Activated CD8-positive, alpha-beta memory T cell treated with anti-CD3 and anti-CD28 coated beads for 48 hours (primary cell): Measurements from ENCODE around the gene ZNF777.
"Not testable (repeated sequence)": the region's sequence is repeated elsewhere in the genome, so short reads cannot be mapped to it uniquely, and the experiment has no call there.

Source experiments
- DNase-seq, 3 experiments: peaks; one replicate each; pipeline ENCODE4 v3.0.0-alpha.2; 2020; ENCODE audit warnings: low read depth in 2 of 3, low spot score in 2 of 3

The ZNF777 gene

DNA sequence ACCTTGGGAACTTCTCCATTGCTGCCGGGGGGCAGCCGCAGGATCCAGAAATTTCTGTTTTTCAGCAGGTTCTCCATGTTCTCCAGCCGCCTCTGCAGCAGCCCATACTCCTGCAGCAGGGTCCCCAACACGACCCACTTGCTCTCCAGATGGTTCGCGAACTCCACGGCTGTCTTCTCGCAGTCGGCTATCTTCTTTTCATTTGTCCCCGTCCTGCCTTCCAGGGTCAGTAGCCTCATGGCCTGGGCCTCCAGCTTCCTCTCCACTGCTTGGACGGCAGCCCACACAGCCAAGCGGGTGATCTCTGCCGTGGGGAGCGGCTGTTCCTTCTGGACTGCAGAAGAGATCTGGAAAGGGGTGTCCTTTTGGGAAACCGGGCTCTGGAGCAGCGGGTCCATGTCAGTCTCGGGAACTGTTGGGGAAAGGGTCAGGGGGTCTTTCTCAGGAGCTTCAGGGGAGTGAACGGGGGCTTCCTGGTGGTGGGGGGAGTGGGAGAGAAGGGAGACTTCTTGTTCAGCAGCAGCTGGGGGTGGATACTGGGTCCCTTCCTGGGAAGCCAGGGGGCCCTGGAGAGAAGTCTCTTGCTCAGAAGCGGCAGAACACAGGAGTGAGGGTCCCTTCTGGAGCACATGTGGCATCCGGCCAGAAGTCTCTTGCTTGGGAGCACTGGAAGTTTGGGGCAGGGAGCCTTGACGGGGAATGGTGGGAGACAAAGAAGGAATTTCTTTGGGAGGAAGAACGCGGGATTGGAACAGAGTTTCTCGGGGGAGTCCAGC lies 5.5 kb downstream of the ZNF777 start:
- no peak for DNase-seq

DNA sequence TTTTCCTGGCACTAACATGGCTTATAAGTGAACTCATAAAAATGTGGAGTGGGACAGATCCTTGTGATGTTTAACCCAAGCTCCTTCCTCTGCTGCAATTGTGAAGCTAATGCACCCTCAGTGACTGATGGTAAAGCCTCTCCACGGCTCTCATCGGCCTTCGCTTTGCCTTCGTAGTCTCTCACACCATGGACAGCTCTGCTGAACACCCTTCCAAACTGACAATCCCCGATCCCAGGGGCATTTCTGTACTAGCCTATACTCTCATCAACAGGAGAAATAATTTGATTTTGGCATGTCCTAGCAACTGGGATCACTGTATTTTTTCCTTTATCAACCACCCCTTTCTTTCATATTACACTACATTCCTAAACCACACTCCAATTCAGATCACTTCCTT lies 6.1 kb downstream of the ZNF777 start:
- DNase-seq, result no peak

DNA sequence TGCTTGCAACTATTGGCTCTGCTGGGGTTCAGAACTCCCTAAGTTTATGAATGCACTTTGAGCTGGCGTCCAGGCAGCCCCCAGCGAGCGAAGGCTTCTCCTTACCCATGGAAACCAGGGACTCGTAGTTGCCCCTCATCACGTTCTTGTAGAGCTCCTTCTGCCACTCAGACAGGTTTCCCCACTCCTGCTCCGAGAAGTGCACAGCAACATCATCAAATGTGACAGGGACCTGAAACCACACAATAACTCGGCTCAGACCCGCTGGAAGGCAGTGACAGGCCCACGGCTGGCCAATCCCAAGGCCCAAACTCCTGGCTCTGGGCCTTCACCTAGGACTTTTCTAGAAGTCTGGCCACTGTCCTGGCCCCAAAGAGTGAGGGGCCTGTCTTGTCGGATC lies 6.9 kb downstream of the ZNF777 start:
- DNase-seq, result no peak

DNA sequence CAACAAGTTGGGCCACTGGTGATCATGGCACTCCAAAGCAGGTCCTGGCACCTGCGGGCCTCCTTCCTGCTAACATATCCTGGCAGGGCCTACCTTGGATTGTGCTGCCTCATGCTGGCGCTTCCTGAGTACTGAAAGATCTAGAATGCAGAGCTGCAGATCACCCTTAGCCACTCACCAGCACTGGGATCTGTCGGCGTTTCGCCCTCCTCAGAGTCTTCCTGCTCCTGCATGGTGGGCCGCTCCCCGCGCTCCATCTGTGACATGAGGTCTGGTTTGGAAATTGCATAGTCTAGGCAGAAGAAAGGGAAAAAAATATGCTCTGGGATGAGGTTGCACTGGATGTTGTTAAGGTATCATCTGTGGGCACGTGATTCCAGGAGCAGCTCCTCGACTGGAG lies 10.0 kb downstream of the ZNF777 start:
- DNase-seq, result no peak

GRCh38 chr7:149449897-149450296 lies 11.0 kb downstream of the ZNF777 start:
- no peak for DNase-seq

GRCh38 chr7:149448961-149449360 lies 11.9 kb downstream of the ZNF777 start:
- no peak for DNase-seq

GRCh38 chr7:149446026-149446425 lies 14.8 kb downstream of the ZNF777 start:
- not testable (repeated sequence) for DNase-seq

DNA sequence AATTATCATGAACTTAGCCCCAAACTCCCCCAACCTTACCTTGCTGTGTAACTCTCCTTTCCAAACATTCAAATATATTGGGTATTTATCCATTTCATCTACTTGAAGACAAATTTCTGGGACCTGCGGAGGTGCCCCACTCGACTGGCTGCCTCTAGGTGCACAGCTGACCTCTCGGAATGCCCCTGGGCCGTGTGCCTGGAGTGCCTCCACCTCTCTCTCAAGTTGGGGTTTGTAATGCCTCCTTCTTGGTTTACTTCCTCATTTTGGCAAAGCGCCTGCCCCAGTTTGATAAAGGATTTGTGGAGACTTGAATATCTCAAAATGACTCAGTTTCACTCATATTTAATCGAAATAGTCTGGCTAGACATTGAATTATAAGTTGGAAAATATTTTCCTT lies 16.6 kb downstream of the ZNF777 start:
- no peak for DNase-seq

- DNase-seq, result no peak
These were observed 17.3 kb downstream of the ZNF777 start for GRCh38 chr7:149443523-149443922.

- DNase-seq, result no peak
These were observed 17.9 kb downstream of the ZNF777 start for GRCh38 chr7:149442924-149443323.

GRCh38 chr7:149440222-149440621 lies 20.6 kb downstream of the ZNF777 start:
- DNase-seq, result no peak

- DNase-seq, result no peak
These were observed 24.5 kb downstream of the ZNF777 start for GRCh38 chr7:149436358-149436757.

- no peak for DNase-seq
These were observed 27.7 kb downstream of the ZNF777 start for GRCh38 chr7:149433124-149433523.

DNA sequence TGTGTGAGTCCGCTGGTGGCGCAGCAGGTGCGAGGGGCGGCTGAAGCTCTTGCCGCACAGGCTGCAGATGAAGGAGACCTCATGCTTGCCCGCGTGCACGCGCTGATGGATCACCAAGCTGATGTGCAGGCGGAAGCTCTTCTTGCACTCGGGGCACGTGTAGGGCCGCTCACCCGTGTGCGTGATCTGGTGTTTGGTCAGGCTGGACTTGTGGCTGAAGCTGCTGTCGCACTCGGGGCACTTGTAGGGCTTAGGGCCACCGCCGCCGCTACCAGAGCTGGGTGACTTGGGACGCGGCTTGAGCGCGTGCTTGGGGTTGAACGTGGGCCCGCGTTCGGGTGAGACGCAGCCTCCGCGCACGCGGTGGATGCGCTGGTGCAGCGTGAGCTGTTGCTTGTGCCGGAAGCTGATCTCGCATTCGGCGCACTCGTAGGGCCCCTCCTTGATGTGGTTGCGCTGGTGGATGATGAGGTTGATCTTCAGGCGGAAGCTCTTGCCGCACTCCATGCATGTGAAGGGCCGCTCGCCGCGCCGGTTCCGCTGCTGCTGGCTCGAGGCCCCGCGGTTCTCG lies 28.7 kb downstream of the ZNF777 start:
- DNase-seq, result no peak

DNA sequence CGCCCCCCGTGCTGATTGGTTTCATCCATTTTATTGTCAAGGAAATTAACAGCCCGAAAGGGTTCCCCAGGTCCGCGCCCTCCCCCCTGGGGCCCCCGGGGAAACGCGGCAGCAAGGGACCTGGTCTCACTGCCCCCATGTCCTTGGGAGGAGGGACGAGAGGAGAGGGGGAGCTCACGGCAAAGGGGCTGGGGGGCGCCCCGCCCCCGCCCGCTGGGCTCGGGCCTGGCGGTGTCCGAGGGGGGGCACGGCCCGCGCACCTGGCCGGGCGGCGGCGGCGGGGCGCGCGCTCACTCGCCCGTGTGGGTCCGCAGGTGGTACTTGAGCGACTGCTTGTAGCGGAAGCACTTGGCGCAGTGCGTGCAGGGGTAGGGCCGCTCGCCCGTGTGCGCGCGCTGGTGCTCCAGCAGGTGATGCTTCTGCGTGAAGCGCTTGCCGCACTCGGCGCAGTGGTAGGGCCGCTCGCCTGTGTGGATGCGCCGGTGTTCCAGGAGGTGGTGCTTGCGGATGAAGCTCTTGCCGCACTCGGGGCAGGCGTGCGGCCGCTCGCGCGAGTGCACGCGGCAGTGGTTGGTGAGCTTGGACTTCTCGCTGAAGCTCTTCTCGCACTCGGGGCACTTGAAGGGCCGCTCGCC lies 29.3 kb downstream of the ZNF777 start:
- DNase-seq, result no peak

DNA sequence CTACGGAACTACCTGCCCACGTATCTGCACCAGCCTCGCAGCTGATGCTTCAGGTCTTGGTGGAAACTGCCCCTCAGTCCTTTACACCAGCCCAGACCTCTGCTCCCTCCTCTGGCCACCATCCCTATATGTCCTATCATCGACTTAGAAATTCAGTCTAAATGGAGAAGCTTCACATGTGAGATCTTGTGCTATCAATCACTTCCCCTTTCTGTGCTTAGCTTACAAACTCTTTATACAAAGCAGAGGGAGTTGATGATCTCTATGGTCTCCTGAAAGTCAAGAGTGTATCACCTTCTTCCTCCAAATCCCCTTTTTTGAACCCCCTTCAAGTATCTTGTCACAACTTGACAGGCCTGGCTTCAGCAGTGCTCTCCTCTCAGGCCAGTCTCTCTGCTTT lies 30.7 kb downstream of the ZNF777 start:
- DNase-seq, result no peak

DNA sequence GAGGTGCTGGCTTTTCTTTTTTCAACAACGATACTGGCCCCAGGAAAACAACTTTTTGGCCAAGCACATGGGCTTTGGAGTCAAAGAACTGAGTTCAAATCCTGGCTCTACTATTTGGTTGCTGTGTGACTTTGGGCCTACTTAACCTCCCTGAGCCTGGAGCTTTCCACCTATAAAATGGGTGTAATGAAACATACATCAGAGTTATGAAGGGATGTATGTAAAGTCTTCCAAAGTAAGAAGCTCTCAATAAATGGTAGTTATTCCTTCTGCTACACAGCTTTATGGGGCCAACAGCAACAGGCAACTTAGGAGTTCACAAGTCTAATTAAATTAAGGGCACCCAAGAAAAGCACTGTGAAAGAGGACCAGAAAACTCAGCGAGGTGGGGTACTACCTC lies 33.0 kb downstream of the ZNF777 start:
- no peak for DNase-seq

DNA sequence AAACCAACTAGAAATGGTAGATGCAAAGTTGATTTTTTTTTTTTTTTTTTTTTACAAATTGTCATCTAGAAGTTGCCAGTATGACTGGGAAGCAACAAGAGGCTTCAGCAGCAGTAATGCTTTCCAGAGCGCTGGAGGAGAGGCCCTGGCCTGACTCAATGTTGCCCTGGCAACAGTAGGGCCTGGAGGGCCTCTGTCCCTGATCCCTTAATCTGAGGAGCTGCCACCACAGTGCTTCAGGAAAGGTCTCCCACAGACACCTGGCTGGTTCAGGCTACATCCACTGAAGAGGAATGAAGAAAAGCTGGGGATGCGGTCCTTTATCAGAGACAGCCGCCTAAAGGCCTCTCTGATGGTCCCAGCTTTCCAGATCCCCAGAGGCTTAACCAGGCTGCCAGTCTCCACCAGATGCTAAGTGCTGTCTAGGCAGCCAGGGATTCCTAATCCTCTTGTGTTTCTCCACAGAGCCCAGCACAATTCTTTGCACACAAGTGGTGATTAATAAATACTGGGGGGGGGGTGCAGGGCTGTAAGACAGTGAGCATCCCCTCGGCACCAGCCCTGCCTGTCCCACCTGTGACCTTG lies 33.7 kb downstream of the ZNF777 start:
- DNase-seq, result no peak

DNA sequence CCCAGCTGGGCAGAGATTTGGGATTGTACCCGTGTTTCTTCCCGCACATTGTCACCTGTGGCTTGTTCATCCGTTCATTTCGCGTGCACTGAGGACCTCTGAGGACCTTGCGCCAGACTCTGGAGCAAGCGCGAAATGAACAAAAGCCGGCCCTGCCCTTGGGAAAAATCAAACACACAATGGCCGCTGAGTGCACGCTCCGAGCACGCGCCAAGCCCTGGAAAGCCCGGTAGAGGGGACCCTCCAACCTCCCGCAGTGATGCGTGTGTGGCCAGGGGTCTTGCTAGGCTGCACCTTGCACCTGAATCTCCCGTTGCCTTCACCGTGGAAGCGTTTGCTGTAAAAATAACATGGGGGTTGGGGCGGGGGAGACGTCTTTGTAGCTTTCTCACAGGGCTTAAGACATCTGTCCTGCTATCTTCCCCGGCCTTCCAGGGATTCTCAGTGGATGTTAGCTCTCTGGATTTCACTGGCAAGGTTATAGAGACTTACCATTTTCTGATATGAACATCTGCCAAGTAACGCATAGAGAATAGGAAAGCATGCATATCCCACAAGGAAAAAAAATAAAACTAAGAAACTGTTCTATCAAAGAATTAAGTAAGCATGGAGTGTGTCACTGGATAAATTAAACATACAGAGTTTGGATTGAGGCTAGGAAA lies 37.3 kb downstream of the ZNF777 start:
- no peak for DNase-seq

GRCh38 chr7:149422914-149423301 lies 38.0 kb downstream of the ZNF777 start:
- peak in 2 of 3 experiments; percentile 6 to 16 for DNase-seq

DNA sequence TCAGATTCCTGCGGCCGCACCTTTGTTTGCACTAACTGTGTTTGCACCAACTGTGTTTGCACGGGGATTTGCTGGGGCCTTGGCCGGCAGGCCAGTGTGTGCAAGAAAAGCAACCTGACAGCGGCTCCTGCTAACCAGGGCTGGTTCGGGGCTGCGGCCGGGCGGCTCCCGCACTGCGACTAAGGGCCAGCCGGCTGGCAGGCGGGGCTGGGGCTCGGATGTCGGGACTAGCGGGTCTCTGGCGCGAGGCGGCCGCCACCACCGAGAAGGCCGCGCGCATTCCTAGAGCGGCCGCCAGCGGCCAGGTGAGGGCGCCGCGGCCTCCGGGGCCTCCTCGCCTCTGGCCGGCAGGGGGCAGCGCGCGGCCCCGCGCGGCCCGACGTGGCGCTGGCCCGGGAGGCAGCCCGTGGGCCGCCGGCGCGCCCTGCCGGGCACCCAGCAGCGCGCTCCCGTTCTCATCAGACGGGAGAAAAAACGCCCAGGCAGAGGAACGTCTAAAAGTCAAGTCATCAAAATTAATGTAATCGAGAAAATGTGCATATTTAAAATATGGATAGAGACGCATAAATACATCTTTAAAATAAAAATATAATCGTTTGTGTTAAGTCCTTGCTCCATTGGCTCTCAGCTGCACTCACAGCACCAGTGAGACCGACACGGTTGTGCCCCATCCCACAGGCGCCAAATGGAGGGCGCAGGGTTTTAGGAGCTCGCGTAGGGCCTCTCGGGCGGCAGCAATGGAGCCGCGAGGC lies 38.5 kb downstream of the ZNF777 start:
- peak; percentile 33 to 62 (median 35) for DNase-seq
